ENCODE results near the gene USP30. TPM values are rescaled to one million over a fixed set of nuclear protein-coding genes. Genes with fewer than 3 reads are reported as not detected.
A peak's percentile ranks its signal among the peaks of the same experiment; 100 is the strongest.
"Not testable (repeated sequence)": the region's sequence is repeated elsewhere in the genome, so short reads cannot be mapped to it uniquely, and the experiment has no call there.

Gene USP30
- total RNA-seq, 2 experiments from 2014 or later: 9.2 to 14.5 TPM

GRCh38 chr12:109054124-109054513, 1.7 kb downstream of the USP30 start:
- Mint-ChIP-seq H3K27ac (peak overlapping the region; percentile 97), H3K4me3 (peak overlapping the region; percentile 86), H3K36me3 (ENCODE audit: low read depth) (peaks cover 13% of the 10 kb centered on the region)
- peak; percentile 22 for DNase-seq
- POLR2A ChIA-PET: interaction anchor here (0.6 to 1.2 kb wide), 2 partner anchors 39 to 215 kb away, joined by 3 to 4 read pairs; partner anchors contain the start of gene ALKBH2
- intact Hi-C loops (cut with DNase I, micrococcal nuclease): loop anchor here in 1 of 2 experiments (5.0 kb wide), 1 partner anchor 492 kb away; the partner anchor contains the start of genes ISCU and SART3
- not testable (repeated sequence) for H3K27me3 Mint-ChIP-seq; H3K4me1 Mint-ChIP-seq; H3K9me3 Mint-ChIP-seq (ENCODE audit: low read depth)
- CTCF ChIA-PET: interaction anchor here (0.8 to 1.4 kb wide), 5 partner anchors 16 to 170 kb away, joined by 3 to 7 read pairs (median 4); partner anchors contain the start of gene ALKBH2
- ATAC-seq: peak; percentile 7

GRCh38 chr12:109054520-109054919, 2.1 kb downstream of the USP30 start:
- ChIA-PET CTCF (interaction anchor here (0.6 to 1.4 kb wide), 8 partner anchors 15 to 490 kb away, joined by 3 to 7 read pairs (median 4); partner anchors contain the start of gene ALKBH2), POLR2A (interaction anchor here (0.6 to 1.2 kb wide), 2 partner anchors 39 to 215 kb away, joined by 3 to 4 read pairs; partner anchors contain the start of gene ALKBH2)
- Mint-ChIP-seq H3K36me3 (ENCODE audit: low read depth) (peaks cover 13% of the 10 kb centered on the region), H3K9me3 (ENCODE audit: low read depth) (no peaks in the 10 kb centered on the region), H3K4me1 (peaks cover 6% of the 10 kb centered on the region), H3K27ac (peak overlapping the region; percentile 37), H3K27me3 (no peaks in the 10 kb centered on the region), H3K4me3 (peak overlapping the region; percentile 86)
- ATAC-seq (no peak), DNase-seq (no peak)
- intact Hi-C loops (cut with DNase I, micrococcal nuclease): loop anchor here in 1 of 2 experiments (5.0 kb wide), 1 partner anchor 492 kb away; the partner anchor contains the start of genes ISCU and SART3

DNA sequence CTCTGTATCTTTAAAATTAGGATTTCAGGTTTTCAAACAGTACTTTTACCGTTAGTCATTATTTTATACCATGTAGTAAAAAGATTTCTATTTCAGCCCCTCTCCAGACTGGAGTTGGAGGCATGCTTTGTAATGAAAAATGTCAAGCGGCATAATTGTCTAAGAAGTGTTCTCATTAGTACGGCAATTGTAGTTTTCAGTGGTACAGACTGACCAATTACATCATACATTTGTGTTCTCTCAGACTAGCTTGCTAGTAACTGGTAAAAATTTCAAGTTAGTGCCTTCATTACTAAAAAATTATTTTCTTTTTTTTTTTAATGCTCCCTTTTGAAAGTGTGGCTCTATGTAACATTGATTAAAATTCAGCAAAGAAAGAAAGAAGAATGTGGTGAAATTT, 4.5 kb downstream of the USP30 start:
- H3K4me1 Mint-ChIP-seq: peaks cover 4% of the 10 kb centered on the region
- no peak overlapping the region for H3K4me3 Mint-ChIP-seq
- ChIA-PET CTCF (no interaction called here), POLR2A (interaction anchor here (0.6 kb wide), 1 partner anchor 284 kb away, joined by 4 read pairs; no protein-coding TSS in a partner anchor)
- no peak overlapping the region for H3K27ac Mint-ChIP-seq
- ATAC-seq (no peak), DNase-seq (no peak)
- intact Hi-C loops (cut with DNase I, micrococcal nuclease): no loop called here
- H3K36me3 Mint-ChIP-seq (ENCODE audit: low read depth): peaks cover 14% of the 10 kb centered on the region
- H3K9me3 Mint-ChIP-seq (ENCODE audit: low read depth): no peaks in the 10 kb centered on the region
- no peaks in the 10 kb centered on the region for H3K27me3 Mint-ChIP-seq

DNA sequence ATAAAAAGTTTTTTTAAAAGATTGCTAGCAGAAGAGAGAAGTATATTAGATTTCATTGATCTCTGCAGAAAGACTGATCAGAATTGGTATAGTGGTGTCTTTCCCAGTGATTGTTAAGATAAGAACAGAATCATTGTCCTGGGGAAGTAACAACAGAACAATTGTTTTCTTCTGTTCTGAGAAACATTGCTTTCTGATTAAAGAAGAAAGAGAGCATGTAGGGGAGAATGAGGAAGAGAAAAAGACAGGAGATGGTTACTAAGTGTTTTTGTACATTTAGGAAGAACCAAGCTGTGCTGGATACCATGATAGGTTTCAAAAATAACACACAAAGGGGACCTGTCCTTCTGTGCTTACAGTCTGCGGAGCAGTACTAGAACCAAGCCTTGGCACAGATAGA, 5.0 kb downstream of the USP30 start:
- no peak overlapping the region for H3K4me3 Mint-ChIP-seq
- CTCF ChIA-PET: no interaction called here
- H3K9me3 Mint-ChIP-seq (ENCODE audit: low read depth): no peaks in the 10 kb centered on the region
- no peaks in the 10 kb centered on the region for H3K4me1 Mint-ChIP-seq
- DNase-seq: no peak
- H3K36me3 Mint-ChIP-seq (ENCODE audit: low read depth): peaks cover 12% of the 10 kb centered on the region
- H3K27me3 Mint-ChIP-seq: no peaks in the 10 kb centered on the region
- intact Hi-C loops (cut with DNase I, micrococcal nuclease): no loop called here
- no peak overlapping the region for H3K27ac Mint-ChIP-seq
- no peak for ATAC-seq
- POLR2A ChIA-PET: interaction anchor here (0.6 kb wide), 1 partner anchor 367 kb away, joined by 3 read pairs; no protein-coding TSS in a partner anchor

- H3K36me3 Mint-ChIP-seq (ENCODE audit: low read depth): peaks cover 13% of the 10 kb centered on the region
- no peak overlapping the region for H3K4me3 Mint-ChIP-seq
- no peak overlapping the region for H3K27ac Mint-ChIP-seq
- DNase-seq (no peak), ATAC-seq (no peak)
- H3K4me1 Mint-ChIP-seq: peaks cover 4% of the 10 kb centered on the region
- no peaks in the 10 kb centered on the region for H3K9me3 Mint-ChIP-seq (ENCODE audit: low read depth)
- ChIA-PET CTCF (no interaction called here), POLR2A (interaction anchor here (0.7 kb wide), 1 partner anchor 841 kb away, joined by 4 read pairs; the partner anchor contains the start of gene TCHP)
- no peaks in the 10 kb centered on the region for H3K27me3 Mint-ChIP-seq
- intact Hi-C loops (cut with DNase I, micrococcal nuclease): no loop called here
These were observed 6.4 kb downstream of the USP30 start for GRCh38 chr12:109058773-109059172.

- Mint-ChIP-seq H3K4me3 (no peak overlapping the region), H3K9me3 (ENCODE audit: low read depth) (no peaks in the 10 kb centered on the region), H3K27ac (no peak overlapping the region), H3K27me3 (no peaks in the 10 kb centered on the region), H3K4me1 (peaks cover 4% of the 10 kb centered on the region), H3K36me3 (ENCODE audit: low read depth) (peaks cover 16% of the 10 kb centered on the region)
- ATAC-seq (no peak), DNase-seq (no peak)
- CTCF ChIA-PET: interaction anchor here (0.5 to 0.6 kb wide), 2 partner anchors 25 to 31 kb away, joined by 3 read pairs; no protein-coding TSS in a partner anchor
- intact Hi-C loops (cut with DNase I, micrococcal nuclease): no loop called here
- POLR2A ChIA-PET: no interaction called here
These were observed 11.8 kb downstream of the USP30 start for GRCh38 chr12:109064143-109064542.

GRCh38 chr12:109065154-109065852, 12.9 kb downstream of the USP30 start:
- intact Hi-C loops (cut with DNase I, micrococcal nuclease): no loop called here
- ChIA-PET POLR2A (no interaction called here), CTCF (no interaction called here)
- Mint-ChIP-seq H3K27me3 (no peaks in the 10 kb centered on the region), H3K4me3 (no peak overlapping the region), H3K27ac (no peak overlapping the region), H3K9me3 (ENCODE audit: low read depth) (no peaks in the 10 kb centered on the region), H3K36me3 (ENCODE audit: low read depth) (peaks cover 24% of the 10 kb centered on the region), H3K4me1 (peaks cover 4% of the 10 kb centered on the region)
- DNase-seq (no peak), ATAC-seq (no peak)

DNA sequence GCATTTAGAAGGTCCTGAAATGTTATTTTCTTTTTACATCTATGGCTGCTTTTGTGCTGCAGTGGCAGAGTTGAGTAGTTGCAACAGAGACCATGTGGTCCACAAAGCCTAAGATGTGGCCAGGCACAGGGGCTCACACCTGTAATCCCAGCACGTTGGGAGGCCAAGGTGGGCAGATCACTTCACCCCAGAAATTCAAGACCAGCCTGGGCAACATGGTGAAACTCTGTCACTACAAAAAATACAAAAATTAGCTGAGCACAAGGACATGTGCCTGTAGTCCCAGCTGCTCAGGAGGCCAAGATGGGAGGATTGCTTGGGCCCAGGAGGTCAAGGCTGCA, 13.4 kb downstream of the USP30 start:
- no peaks in the 10 kb centered on the region for H3K27me3 Mint-ChIP-seq
- H3K4me1 Mint-ChIP-seq: peaks cover 4% of the 10 kb centered on the region
- ATAC-seq: no peak
- no peak overlapping the region for H3K27ac Mint-ChIP-seq
- POLR2A ChIA-PET: no interaction called here
- no peak for DNase-seq
- H3K36me3 Mint-ChIP-seq (ENCODE audit: low read depth): peaks cover 24% of the 10 kb centered on the region
- H3K9me3 Mint-ChIP-seq (ENCODE audit: low read depth): no peaks in the 10 kb centered on the region
- CTCF ChIA-PET: no interaction called here
- intact Hi-C loops (cut with DNase I, micrococcal nuclease): no loop called here
- H3K4me3 Mint-ChIP-seq: no peak overlapping the region

- Mint-ChIP-seq H3K27me3 (no peaks in the 10 kb centered on the region), H3K27ac (no peak overlapping the region), H3K36me3 (ENCODE audit: low read depth) (peaks cover 32% of the 10 kb centered on the region), H3K9me3 (ENCODE audit: low read depth) (no peaks in the 10 kb centered on the region), H3K4me1 (no peaks in the 10 kb centered on the region), H3K4me3 (no peak overlapping the region)
- ChIA-PET POLR2A (no interaction called here), CTCF (interaction anchor here (1.3 to 3.0 kb wide), 3 partner anchors 15 to 23 kb away, joined by 3 to 12 read pairs (median 7); partner anchors contain the start of gene ALKBH2)
- DNase-seq (no peak), ATAC-seq (no peak)
- intact Hi-C loops (cut with DNase I, micrococcal nuclease): no loop called here
These were observed 17.2 kb downstream of the USP30 start for GRCh38 chr12:109069307-109070271.

DNA sequence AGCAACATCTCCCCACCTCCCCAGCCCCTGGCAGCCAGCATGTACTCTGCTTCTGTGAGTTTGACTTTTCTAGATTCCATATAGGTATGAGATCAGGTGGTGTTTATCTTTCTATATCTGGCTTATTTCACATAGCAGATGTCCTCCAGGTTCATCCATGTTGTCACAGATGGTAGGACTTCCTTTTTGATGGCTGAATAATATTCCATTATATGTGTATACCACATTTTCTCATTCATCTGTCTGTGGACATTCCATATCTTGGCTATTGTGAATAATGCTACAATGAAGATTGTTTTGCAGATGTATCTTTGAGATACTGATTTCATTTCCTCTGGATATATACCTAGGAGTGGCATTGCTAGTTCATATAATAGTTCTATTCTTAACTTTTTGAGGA, 22.5 kb downstream of the USP30 start:
- H3K9me3 Mint-ChIP-seq (ENCODE audit: low read depth): peaks cover 12% of the 10 kb centered on the region
- H3K4me3 Mint-ChIP-seq: no peak overlapping the region

DNA sequence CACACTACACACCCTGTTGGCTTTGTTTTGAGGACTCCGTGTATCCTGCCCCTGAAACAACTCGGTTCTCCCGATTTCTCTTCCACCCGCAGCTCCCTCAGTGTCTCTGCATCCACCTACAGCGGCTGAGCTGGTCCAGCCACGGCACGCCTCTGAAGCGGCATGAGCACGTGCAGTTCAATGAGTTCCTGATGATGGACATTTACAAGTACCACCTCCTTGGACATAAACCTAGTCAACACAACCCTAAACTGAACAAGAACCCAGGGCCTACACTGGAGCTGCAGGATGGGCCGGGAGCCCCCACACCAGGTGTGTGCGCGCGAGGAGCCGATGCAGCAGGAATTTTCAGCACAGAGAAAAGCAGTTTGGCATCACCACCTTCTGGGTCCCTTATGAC, 30.4 kb downstream of the USP30 start:
- Mint-ChIP-seq H3K9me3 (ENCODE audit: low read depth) (peaks cover 5% of the 10 kb centered on the region), H3K36me3 (ENCODE audit: low read depth) (peaks cover 37% of the 10 kb centered on the region), H3K27ac (no peak overlapping the region), H3K4me3 (no peak overlapping the region), H3K4me1 (no peaks in the 10 kb centered on the region), H3K27me3 (no peaks in the 10 kb centered on the region)
- intact Hi-C loops (cut with DNase I, micrococcal nuclease): no loop called here
- POLR2A ChIA-PET: no interaction called here
- DNase-seq (no peak), ATAC-seq (no peak)
- CTCF ChIA-PET: interaction anchor here (0.6 kb wide), 1 partner anchor 155 kb away, joined by 4 read pairs; no protein-coding TSS in a partner anchor

More for the DNA sequence above, 22.5 kb downstream of the USP30 start:
- H3K4me1 Mint-ChIP-seq: no peaks in the 10 kb centered on the region
- H3K27me3 Mint-ChIP-seq: no peaks in the 10 kb centered on the region
- DNase-seq: no peak
- intact Hi-C loops (cut with DNase I, micrococcal nuclease): no loop called here
- peaks cover 55% of the 10 kb centered on the region for H3K36me3 Mint-ChIP-seq (ENCODE audit: low read depth)
- POLR2A ChIA-PET: no interaction called here
- ATAC-seq: no peak
- H3K27ac Mint-ChIP-seq: no peak overlapping the region
- CTCF ChIA-PET: no interaction called here
